ENCODE results near the gene SIGLEC1.

GRCh38 chr20:3757268-3757667 lies 44.9 kb upstream of the SIGLEC1 start:
- TF ChIP-seq CTCF (IDR thresholded peaks at IDR 0.05; ENCODE audit: low read length) (no peak), EZH2phosphoT487 (IDR thresholded peaks at IDR 0.05; ENCODE audit: low read length) (no peak), EZH2 (optimal IDR thresholded peaks at IDR 0.05; ENCODE audit: low read depth, low read length) (no peak)

All from MM.1S (cell line).